ENCODE measurements around the gene FLT1. TPM values are rescaled to one million over a fixed set of nuclear protein-coding genes. Genes with fewer than 3 reads are reported as not detected.

The FLT1 gene
- total and polyA plus RNA-seq, 2 of the 13 experiments (the other 11 are each of a cell fraction or from before 2014, with no cell fraction given), result 0.02 TPM; not detected in 1

- Histone ChIP-seq H3K27ac (ENCODE audit: extremely low read length, insufficient read depth, low read length) (no peak overlapping the region), H3K27me3 (ENCODE audit: control insufficient read depth in 1 of 2, insufficient read depth in 2 of 2, low read length in 2 of 2) (no peaks in the 10 kb centered on the region), H3K9ac (ENCODE audit: insufficient read depth, low read depth, low read length) (no peak overlapping the region), H3K9me3 (ENCODE audit: low read length) (no peaks in the 10 kb centered on the region), H3K79me2 (ENCODE audit: insufficient read depth, low read length) (no peaks in the 10 kb centered on the region), H3K4me2 (ENCODE audit: low read depth, low read length) (no peak overlapping the region), H3K4me3 (replicated peaks in 1 of 3; ENCODE audit: insufficient read depth in 1 of 3, low read depth in 2 of 3, low read length in 3 of 3) (no peak overlapping the region), H2AFZ (ENCODE audit: low read length) (no peak overlapping the region), H4K20me1 (ENCODE audit: insufficient read depth, low read length) (no peaks in the 10 kb centered on the region), H3K4me1 (ENCODE audit: insufficient read depth, low read length) (peaks cover 45% of the 10 kb centered on the region), H3K36me3 (replicated peaks in 1 of 2; ENCODE audit: control insufficient read depth in 1 of 2, insufficient read depth in 2 of 2, low read length in 2 of 2) (no peaks in the 10 kb centered on the region)
- ChIA-PET POLR2A (no interaction called here), CTCF (ENCODE audit: low intra/inter-chr PET ratio, low total read pairs) (no interaction called here)
- FAIRE-seq, result no peak
- no TSS peak for BruUV-seq (replicated peaks)
- no peak for ATAC-seq
- in situ Hi-C loops (cut with HindIII; ENCODE audit: extremely low pct_ligation_motif_present, low pct_unique_long_range_greater_than_20kb), result no loop called here
- intact Hi-C loops (cut with micrococcal nuclease; ENCODE audit: unreplicated experiment), result no loop called here
- no peak for DNase-seq (ENCODE audit: low spot score)
- 44% methylated on average over 7 of the region's 7 CpGs for WGBS (ENCODE audit: low lambda C conversion rate)
- TF ChIP-seq MZF1 (CRISPR knock-in tag; IDR thresholded peaks at IDR 0.05; ENCODE audit: borderline replicate concordance), result no peak
- TF ChIP-seq SRSF4 (IDR thresholded peaks at IDR 0.05; ENCODE audit: low read depth, low read length, poor library complexity, severe bottlenecking), result no peak
- no peak for TF ChIP-seq WIZ (CRISPR knock-in tag; IDR thresholded peaks at IDR 0.05)
- no peak for TF ChIP-seq DRAP1 (CRISPR knock-in tag; IDR thresholded peaks at IDR 0.05)
- no peak for TF ChIP-seq SRSF1 (optimal IDR thresholded peaks at IDR 0.05; ENCODE audit: low read depth, low read length)
- TF ChIP-seq ZNF530 (CRISPR knock-in tag; IDR thresholded peaks at IDR 0.05; ENCODE audit: low read depth), result no peak
- TF ChIP-seq ZNF276 (CRISPR knock-in tag; IDR thresholded peaks at IDR 0.05; ENCODE audit: low read depth), result no peak
- no peak for TF ChIP-seq ZFP37 (CRISPR knock-in tag; IDR thresholded peaks at IDR 0.05; ENCODE audit: borderline replicate concordance)
- TF ChIP-seq SOX5 (CRISPR knock-in tag; IDR thresholded peaks at IDR 0.05; ENCODE audit: borderline replicate concordance), result no peak
- no peak for TF ChIP-seq ETV5 (CRISPR knock-in tag; IDR thresholded peaks at IDR 0.05; ENCODE audit: borderline replicate concordance)
- no peak for TF ChIP-seq SP140L (CRISPR knock-in tag; IDR thresholded peaks at IDR 0.05; ENCODE audit: borderline replicate concordance)
- TF ChIP-seq ZSCAN31 (CRISPR knock-in tag; IDR thresholded peaks at IDR 0.05; ENCODE audit: low read depth), result no peak
- no peak for TF ChIP-seq ZSCAN5A (CRISPR knock-in tag; IDR thresholded peaks at IDR 0.05; ENCODE audit: borderline replicate concordance)
- TF ChIP-seq ZNF766 (CRISPR knock-in tag; IDR thresholded peaks at IDR 0.05; ENCODE audit: borderline replicate concordance), result no peak
- TF ChIP-seq ZBTB33 (CRISPR knock-in tag; IDR thresholded peaks at IDR 0.05), result no peak
- no peak for TF ChIP-seq ZNF589 (CRISPR knock-in tag; conservative IDR thresholded peaks at IDR 0.05)
Observed at GRCh38 chr13:28318496-28318895, 176.4 kb downstream of the FLT1 start.
